MCF 10A (cell line): ENCODE measurements around the gene ZNF286A. TPM values are rescaled to one million over a fixed set of nuclear protein-coding genes. Genes with fewer than 3 reads are reported as not detected.

ENCODE experiments used
- BruUV-seq: library from RNA; stranded (reverse); fragments of 400-500 nt; replicated peaks from 2 replicates; lab custom pipeline; 2021; lab: Mats Ljungman, UMichigan
- CTCF ChIA-PET: fragments of 300-600 bp; sonication (Branson Sonifier 250); formaldehyde crosslinking; extraction: SDS; loops from one replicate; lab custom pipeline; 2021; ENCODE audit warnings: antibody characterized with exemption, inconsistent platforms; lab: Yijun Ruan, JAX
- POLR2A ChIA-PET: fragments of 300-600, 350-650 bp; sonication (Branson Sonifier 250); formaldehyde crosslinking; extraction: SDS; loops from one replicate; lab custom pipeline; 2020; ENCODE audit warnings: antibody characterized with exemption, inconsistent platforms; lab: Yijun Ruan, JAX
- DNase-seq: peaks from one replicate; pipeline ENCODE4 v3.0.0-alpha.2; 2018; ENCODE audit not compliant: unreplicated experiment
- H3K27ac Mint-ChIP-seq: one replicate; pipeline ENCODE4 v1.8.0; 2022; ENCODE audit warnings: mild to moderate bottlenecking, low read depth, mixed read lengths; ENCODE audit not compliant: unreplicated experiment
- H3K27me3 Mint-ChIP-seq: one replicate; pipeline ENCODE4 v1.8.0; 2022; ENCODE audit warnings: mixed read lengths; ENCODE audit not compliant: insufficient read depth, unreplicated experiment
- H3K36me3 Mint-ChIP-seq: one replicate; pipeline ENCODE4 v1.8.0; 2022; ENCODE audit warnings: mild to moderate bottlenecking, moderate library complexity, mixed read lengths; ENCODE audit not compliant: insufficient read depth, unreplicated experiment
- H3K4me1 Mint-ChIP-seq: one replicate; pipeline ENCODE4 v1.8.0; 2022; ENCODE audit warnings: mixed read lengths; ENCODE audit not compliant: insufficient read depth, unreplicated experiment
- H3K4me3 Mint-ChIP-seq: one replicate; pipeline ENCODE4 v1.8.0; 2022; ENCODE audit warnings: mild to moderate bottlenecking, moderate library complexity, mixed read lengths; ENCODE audit not compliant: unreplicated experiment
- H3K9me3 Mint-ChIP-seq: one replicate; pipeline ENCODE4 v1.8.0; 2022; ENCODE audit warnings: mixed read lengths; ENCODE audit not compliant: unreplicated experiment
- CTCF ChIP-seq: fragments of 200-600 bp; IDR thresholded peaks from one replicate; pipeline ENCODE4 v1.8.0; 2022; ENCODE audit warnings: antibody characterized with exemption, mild to moderate bottlenecking; ENCODE audit not compliant: unreplicated experiment
- intact Hi-C: fragments of 100-400 bp; cut with micrococcal nuclease; formaldehyde crosslinking; loops from 2 replicates; pipeline ENCODE4 v1.14.1; 2022
- total RNA-seq: library from RNA; stranded (reverse); gene quantifications from 2 replicates; pipeline ENCODE4 v1.2.3, GENCODE V29; 2022

ZNF286A gene
- total RNA-seq, 1 experiment from 2014 or later = 25.7 TPM

DNA sequence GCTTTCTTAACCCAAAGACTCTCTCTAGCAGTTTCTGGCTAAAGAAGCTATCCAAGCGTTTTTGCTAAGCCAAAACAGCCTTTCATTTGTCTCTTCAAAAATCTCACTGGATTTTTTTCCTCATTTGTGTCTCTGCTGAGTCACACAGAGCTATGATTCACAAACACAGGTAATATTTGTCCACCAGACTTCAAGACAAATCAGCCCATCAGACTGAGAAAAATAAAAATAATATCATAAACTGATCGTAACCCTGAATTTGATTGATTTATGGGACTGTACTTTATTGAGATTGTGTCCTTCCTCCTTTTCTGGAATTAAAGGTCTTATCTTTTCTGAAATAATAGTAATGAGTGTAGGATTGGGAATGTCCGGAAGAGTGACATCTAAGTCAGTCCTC is 41.3 kb upstream of the ZNF286A start:
- no TSS peak for BruUV-seq
- Mint-ChIP-seq H3K27ac (peak overlapping the region; percentile 93), H3K9me3 (no peaks in the 10 kb centered on the region), H3K36me3 (peaks cover 26% of the 10 kb centered on the region), H3K27me3 (no peaks in the 10 kb centered on the region), H3K4me1 (peaks cover 46% of the 10 kb centered on the region), H3K4me3 (peak overlapping the region; percentile 12)
- CTCF ChIA-PET = interaction anchor here (0.7 to 1.9 kb wide), 2 partner anchors 8 to 1219 kb away, joined by 3 to 11 read pairs; no protein-coding TSS in a partner anchor
- POLR2A ChIA-PET = interaction anchor here (0.6 to 6.7 kb wide), 4 partner anchors 8 to 342 kb away, joined by 3 to 109 read pairs (median 6); partner anchors contain the start of genes TRIM16, TTC19 and ZSWIM7
- peak; percentile 50 for DNase-seq
- TF ChIP-seq CTCF = no peak
- intact Hi-C loops = no loop called here

GRCh38 chr17:15659236-15659635 is 40.3 kb upstream of the ZNF286A start:
- Mint-ChIP-seq H3K9me3 (no peaks in the 10 kb centered on the region), H3K27me3 (no peaks in the 10 kb centered on the region), H3K27ac (peak overlapping the region; percentile 93), H3K4me3 (peak overlapping the region; percentile 38), H3K36me3 (peaks cover 32% of the 10 kb centered on the region), H3K4me1 (peaks cover 47% of the 10 kb centered on the region)
- intact Hi-C loops = no loop called here
- DNase-seq = no peak
- no peak for TF ChIP-seq CTCF
- ChIA-PET CTCF (interaction anchor here (0.5 to 1.9 kb wide), 4 partner anchors 9 to 683 kb away, joined by 3 to 11 read pairs (median 3); no protein-coding TSS in a partner anchor), POLR2A (interaction anchor here (0.6 to 6.7 kb wide), 4 partner anchors 9 to 341 kb away, joined by 3 to 109 read pairs (median 6); partner anchors contain the start of genes TRIM16, TTC19 and ZSWIM7)
- no TSS peak for BruUV-seq

DNA sequence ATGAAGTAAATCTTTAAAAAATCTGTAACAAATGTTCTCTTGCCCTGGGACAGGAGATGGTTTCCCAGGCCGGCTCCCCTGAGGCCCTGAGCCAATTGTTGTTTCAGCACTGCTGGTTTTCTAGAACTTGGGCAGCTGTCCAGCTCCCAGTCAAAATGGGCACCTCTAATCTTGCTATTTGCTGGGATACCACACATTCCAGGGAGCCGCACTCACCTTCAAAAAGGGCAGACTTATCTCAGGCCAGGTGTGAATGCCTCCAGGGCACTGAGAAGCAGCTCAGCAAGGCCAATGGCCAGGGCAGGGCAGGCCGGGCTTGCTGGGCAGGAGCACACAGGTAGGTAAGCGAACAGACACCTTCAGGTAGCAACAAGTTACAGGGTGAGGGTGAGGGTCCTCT is 39.9 kb upstream of the ZNF286A start:
- CTCF ChIA-PET = interaction anchor here (0.5 to 1.9 kb wide), 4 partner anchors 10 to 683 kb away, joined by 3 to 11 read pairs (median 3); no protein-coding TSS in a partner anchor
- no TSS peak for BruUV-seq
- peaks cover 47% of the 10 kb centered on the region for H3K4me1 Mint-ChIP-seq
- DNase-seq = peak; percentile 92
- no peak for TF ChIP-seq CTCF
- intact Hi-C loops = no loop called here
- POLR2A ChIA-PET = interaction anchor here (0.6 to 6.7 kb wide), 4 partner anchors 9 to 340 kb away, joined by 3 to 109 read pairs (median 6); partner anchors contain the start of genes TRIM16, TTC19 and ZSWIM7
- H3K27ac Mint-ChIP-seq = peak overlapping the region; percentile 93
- H3K4me3 Mint-ChIP-seq = peak overlapping the region; percentile 38
- H3K9me3 Mint-ChIP-seq = no peaks in the 10 kb centered on the region
- no peaks in the 10 kb centered on the region for H3K27me3 Mint-ChIP-seq
- peaks cover 35% of the 10 kb centered on the region for H3K36me3 Mint-ChIP-seq

GRCh38 chr17:15660077-15660476 is 39.5 kb upstream of the ZNF286A start:
- no peak overlapping the region for H3K4me3 Mint-ChIP-seq
- BruUV-seq = no TSS peak
- ChIA-PET CTCF (interaction anchor here (1.9 kb wide), 1 partner anchor 10 kb away, joined by 11 read pairs; no protein-coding TSS in a partner anchor), POLR2A (interaction anchor here (1.1 to 6.7 kb wide), 3 partner anchors 10 to 340 kb away, joined by 6 to 109 read pairs (median 7); partner anchors contain the start of genes TRIM16, TTC19 and ZSWIM7)
- H3K36me3 Mint-ChIP-seq = peaks cover 39% of the 10 kb centered on the region
- H3K27ac Mint-ChIP-seq = peak overlapping the region; percentile 93
- no peaks in the 10 kb centered on the region for H3K9me3 Mint-ChIP-seq
- H3K27me3 Mint-ChIP-seq = no peaks in the 10 kb centered on the region
- peaks cover 47% of the 10 kb centered on the region for H3K4me1 Mint-ChIP-seq
- intact Hi-C loops = no loop called here
- no peak for DNase-seq
- no peak for TF ChIP-seq CTCF
